Measurements from ENCODE around the gene RIMBP2.

The RIMBP2 gene

GRCh38 chr12:130428116-130428515 lies 288.0 kb downstream of the RIMBP2 start:
- no peaks in the 10 kb centered on the region for H3K9me3 ChIP-seq (ENCODE audit: low read length)

DNA sequence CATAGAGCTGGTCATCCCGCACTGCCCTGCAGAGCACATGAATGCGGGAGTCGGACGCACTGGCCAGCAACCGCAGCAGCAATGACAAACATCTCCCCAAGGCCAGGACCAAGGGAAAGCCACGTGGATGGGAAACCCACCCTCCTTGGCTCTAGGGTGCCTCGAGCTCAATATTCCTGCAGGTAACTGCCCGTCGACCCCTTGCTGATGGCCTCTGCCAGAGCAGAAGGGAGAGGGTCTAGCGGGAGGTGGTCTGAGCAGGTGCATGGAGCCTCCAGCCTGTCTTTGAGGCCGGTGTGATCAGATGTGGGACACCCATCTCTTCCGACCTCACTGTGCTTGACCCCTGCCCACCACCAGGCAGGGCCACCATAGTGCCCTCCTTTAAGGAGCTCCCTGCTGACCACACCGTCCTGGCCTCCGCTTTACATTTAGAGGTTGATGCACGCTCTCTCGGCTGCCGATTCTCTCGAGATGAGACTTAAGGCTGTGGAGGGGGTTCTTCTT lies 288.7 kb downstream of the RIMBP2 start:
- no peak overlapping the region for H3K9ac ChIP-seq (ENCODE audit: low read length)
- H3K79me2 ChIP-seq (ENCODE audit: insufficient read depth, low read length): no peaks in the 10 kb centered on the region
- no peaks in the 10 kb centered on the region for H3K36me3 ChIP-seq (ENCODE audit: insufficient read depth, low read length)
- no peaks in the 10 kb centered on the region for H3K4me1 ChIP-seq (ENCODE audit: insufficient read depth, low read length, severe bottlenecking)
- no peak overlapping the region for H2AFZ ChIP-seq (ENCODE audit: low read length)
- H3F3A ChIP-seq (ENCODE audit: insufficient read depth, low read length): no peaks in the 10 kb centered on the region
- no peaks in the 10 kb centered on the region for H3K27me3 ChIP-seq (ENCODE audit: insufficient read depth, low read length)
- H3K4me3 ChIP-seq (ENCODE audit: low read depth, low read length, poor library complexity, severe bottlenecking): no peak overlapping the region
- H3K9me2 ChIP-seq (ENCODE audit: low read depth, low read length): no peaks in the 10 kb centered on the region
- TF ChIP-seq, protein P1, sequence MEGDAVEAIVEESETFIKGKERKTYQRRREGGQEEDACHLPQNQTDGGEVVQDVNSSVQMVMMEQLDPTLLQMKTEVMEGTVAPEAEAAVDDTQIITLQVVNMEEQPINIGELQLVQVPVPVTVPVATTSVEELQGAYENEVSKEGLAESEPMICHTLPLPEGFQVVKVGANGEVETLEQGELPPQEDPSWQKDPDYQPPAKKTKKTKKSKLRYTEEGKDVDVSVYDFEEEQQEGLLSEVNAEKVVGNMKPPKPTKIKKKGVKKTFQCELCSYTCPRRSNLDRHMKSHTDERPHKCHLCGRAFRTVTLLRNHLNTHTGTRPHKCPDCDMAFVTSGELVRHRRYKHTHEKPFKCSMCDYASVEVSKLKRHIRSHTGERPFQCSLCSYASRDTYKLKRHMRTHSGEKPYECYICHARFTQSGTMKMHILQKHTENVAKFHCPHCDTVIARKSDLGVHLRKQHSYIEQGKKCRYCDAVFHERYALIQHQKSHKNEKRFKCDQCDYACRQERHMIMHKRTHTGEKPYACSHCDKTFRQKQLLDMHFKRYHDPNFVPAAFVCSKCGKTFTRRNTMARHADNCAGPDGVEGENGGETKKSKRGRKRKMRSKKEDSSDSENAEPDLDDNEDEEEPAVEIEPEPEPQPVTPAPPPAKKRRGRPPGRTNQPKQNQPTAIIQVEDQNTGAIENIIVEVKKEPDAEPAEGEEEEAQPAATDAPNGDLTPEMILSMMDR (IDR thresholded peaks at IDR 0.05; ENCODE audit: low read length): no peak
- no peak for TF ChIP-seq EZH2 (IDR thresholded peaks at IDR 0.05; ENCODE audit: borderline replicate concordance, low read length)
- H3K27ac ChIP-seq (ENCODE audit: low read depth, low read length, poor library complexity, severe bottlenecking): no peak overlapping the region
- no peaks in the 10 kb centered on the region for H3K9me3 ChIP-seq (ENCODE audit: low read length)
- no peaks in the 10 kb centered on the region for H4K20me1 ChIP-seq (ENCODE audit: insufficient read depth, low read length)
- no peak overlapping the region for H3K4me2 ChIP-seq (ENCODE audit: low read length)

More at GRCh38 chr12:130428116-130428515, 288.0 kb downstream of the RIMBP2 start:
- H3K27ac ChIP-seq (ENCODE audit: low read depth, low read length, poor library complexity, severe bottlenecking): no peak overlapping the region
- H4K20me1 ChIP-seq (ENCODE audit: insufficient read depth, low read length): no peaks in the 10 kb centered on the region
- no peaks in the 10 kb centered on the region for H3K36me3 ChIP-seq (ENCODE audit: insufficient read depth, low read length)
- no peaks in the 10 kb centered on the region for H3K9me2 ChIP-seq (ENCODE audit: low read depth, low read length)
- TF ChIP-seq, protein P1 (IDR thresholded peaks at IDR 0.05; ENCODE audit: low read length): no peak
- H3K4me2 ChIP-seq (ENCODE audit: low read length): no peak overlapping the region
- H3K9ac ChIP-seq (ENCODE audit: low read length): no peak overlapping the region
- H3K4me3 ChIP-seq (ENCODE audit: low read depth, low read length, poor library complexity, severe bottlenecking): no peak overlapping the region
- no peak overlapping the region for H2AFZ ChIP-seq (ENCODE audit: low read length)
- no peaks in the 10 kb centered on the region for H3F3A ChIP-seq (ENCODE audit: insufficient read depth, low read length)
- no peaks in the 10 kb centered on the region for H3K27me3 ChIP-seq (ENCODE audit: insufficient read depth, low read length)
- H3K79me2 ChIP-seq (ENCODE audit: insufficient read depth, low read length): no peaks in the 10 kb centered on the region
- H3K4me1 ChIP-seq (ENCODE audit: insufficient read depth, low read length, severe bottlenecking): no peaks in the 10 kb centered on the region

DNA sequence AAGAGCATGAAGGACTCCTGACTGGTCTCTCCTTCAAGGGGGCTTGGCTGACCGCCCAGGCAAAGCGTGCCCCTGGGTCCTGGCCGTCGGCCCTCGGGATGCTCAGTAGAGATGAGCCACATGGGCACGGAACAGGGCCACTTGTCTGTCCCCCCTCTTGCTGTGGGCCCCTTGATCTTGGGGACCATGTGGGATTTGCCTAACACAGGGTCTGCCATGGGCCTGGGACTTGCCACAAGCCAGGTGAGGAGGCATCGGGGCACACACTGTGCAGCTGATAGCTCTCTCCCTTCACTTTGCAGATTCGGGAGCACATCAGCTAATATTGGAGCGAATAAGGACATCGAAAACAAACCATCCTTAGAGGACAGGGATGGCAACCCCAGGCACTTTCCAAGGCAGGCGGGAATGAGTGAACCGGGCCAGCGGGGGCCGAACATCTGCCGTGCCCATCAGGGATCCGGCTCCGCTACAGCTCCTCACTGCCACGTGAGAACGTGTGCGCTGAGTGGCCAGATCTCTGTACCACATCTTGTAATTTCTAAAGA lies 290.3 kb downstream of the RIMBP2 start:
- Histone ChIP-seq H3K9me2 (ENCODE audit: low read depth, low read length) (no peaks in the 10 kb centered on the region), H3K9me3 (ENCODE audit: low read length) (no peaks in the 10 kb centered on the region), H3K27ac (ENCODE audit: low read depth, low read length, poor library complexity, severe bottlenecking) (no peak overlapping the region), H3K79me2 (ENCODE audit: insufficient read depth, low read length) (no peaks in the 10 kb centered on the region), H3K4me2 (ENCODE audit: low read length) (no peak overlapping the region), H3F3A (ENCODE audit: insufficient read depth, low read length) (no peaks in the 10 kb centered on the region), H3K4me1 (ENCODE audit: insufficient read depth, low read length, severe bottlenecking) (no peaks in the 10 kb centered on the region), H3K4me3 (ENCODE audit: low read depth, low read length, poor library complexity, severe bottlenecking) (no peak overlapping the region), H4K20me1 (ENCODE audit: insufficient read depth, low read length) (no peaks in the 10 kb centered on the region), H3K36me3 (ENCODE audit: insufficient read depth, low read length) (no peaks in the 10 kb centered on the region), H3K27me3 (ENCODE audit: insufficient read depth, low read length) (no peaks in the 10 kb centered on the region), H2AFZ (ENCODE audit: low read length) (no peak overlapping the region), H3K9ac (ENCODE audit: low read length) (no peak overlapping the region)
- no peak for TF ChIP-seq EZH2 (IDR thresholded peaks at IDR 0.05; ENCODE audit: borderline replicate concordance, low read length)
- TF ChIP-seq, protein P1 (IDR thresholded peaks at IDR 0.05; ENCODE audit: low read length): no peak
